Measurements from ENCODE around the gene EFS.

EFS gene

DNA sequence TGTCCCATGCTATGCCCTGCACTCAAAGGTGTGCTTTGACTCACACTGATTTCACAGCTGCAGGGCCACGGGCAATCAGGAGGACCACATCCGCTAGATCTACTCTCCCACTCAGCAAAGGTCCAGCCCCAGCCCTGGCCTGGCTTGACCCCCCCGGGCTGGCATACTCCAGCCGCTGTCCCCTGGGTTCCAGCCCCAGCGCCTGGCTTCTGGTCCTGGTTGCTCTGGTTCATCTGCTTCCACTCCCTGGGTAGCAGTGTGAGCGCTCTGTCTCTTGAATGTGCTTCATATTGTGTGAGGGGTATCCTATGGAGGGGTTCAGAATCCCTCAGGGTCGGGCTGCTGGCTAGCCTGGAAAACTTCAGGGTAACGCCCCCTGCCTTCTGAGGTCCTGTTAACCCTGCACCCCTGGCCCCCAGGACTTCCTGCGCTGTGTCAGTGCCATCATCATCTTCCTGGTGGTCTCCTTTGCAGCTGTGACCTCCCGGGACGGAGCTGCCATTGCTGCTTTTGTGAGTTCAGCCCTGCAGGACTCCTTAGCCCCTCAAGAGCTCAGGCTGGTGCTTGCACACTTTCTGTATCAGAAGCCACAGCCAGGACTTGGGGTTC lies 13.7 kb upstream of the EFS start:
- no peak for DNase-seq

- no peak for DNase-seq
These were observed 12.9 kb upstream of the EFS start for GRCh38 chr14:23377573-23378563.

DNA sequence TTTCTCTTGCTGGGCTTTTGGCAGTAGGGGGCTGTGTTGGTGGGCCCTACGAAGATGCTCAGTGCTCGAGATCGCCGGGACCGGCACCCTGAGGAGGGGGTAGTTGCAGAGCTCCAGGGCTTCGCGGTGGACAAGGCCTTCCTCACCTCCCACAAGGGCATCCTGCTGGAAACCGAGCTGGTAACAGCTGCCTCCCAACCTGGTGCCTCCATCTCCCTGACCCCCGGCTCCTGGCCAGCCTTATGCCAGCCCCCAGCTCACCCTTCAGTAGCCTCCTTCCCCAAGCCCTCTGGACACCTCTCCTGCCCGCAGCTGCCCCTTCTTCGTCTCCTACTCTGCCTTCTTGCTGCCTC lies 12.2 kb upstream of the EFS start:
- no peak for DNase-seq

DNA sequence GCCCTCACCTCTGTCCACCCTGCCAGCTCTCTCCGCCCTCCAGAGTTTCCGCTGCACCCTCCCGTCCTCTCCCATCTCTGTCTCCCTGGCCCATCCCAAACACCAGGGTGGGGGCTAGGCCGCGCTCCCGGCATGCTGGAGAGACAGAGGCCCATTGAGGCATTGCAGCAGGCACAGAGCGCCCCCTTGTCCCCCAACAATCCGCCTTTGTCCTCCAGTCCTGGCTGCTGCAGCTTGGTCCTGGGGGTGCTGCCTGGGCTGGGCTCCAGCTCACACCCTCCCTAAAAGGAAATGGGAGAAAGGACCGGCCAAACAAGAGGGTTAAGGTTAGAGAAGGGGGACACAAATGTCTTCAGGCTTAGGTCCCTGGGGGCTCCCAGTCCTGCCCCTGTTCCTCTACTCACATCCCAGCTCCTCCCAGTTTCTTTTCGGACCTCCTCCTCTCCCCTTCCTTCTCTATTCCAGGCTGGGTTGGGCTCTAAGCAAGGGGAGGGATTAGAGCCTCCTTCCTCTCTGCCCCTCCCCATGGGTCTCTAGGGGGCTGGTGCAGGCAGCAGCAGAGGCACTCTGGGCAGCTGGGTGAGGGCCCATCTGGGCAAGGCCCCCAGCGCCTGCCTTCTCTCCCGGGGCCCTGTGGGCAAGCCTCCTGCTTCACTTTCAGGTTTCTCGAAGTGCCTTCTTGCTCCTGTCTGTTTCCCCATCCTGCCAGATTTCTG lies 11.7 kb upstream of the EFS start, which contains the start of gene CMTM5:
Gene CMTM5 (plus strand): TSS at position 565 of the 716 bp plus-strand sequence. CDS start 206 bp downstream, outside the sequence.
- DNase-seq = no peak

- no peak for DNase-seq
These were observed 10.7 kb upstream of the EFS start for GRCh38 chr14:23375527-23376251.

DNA sequence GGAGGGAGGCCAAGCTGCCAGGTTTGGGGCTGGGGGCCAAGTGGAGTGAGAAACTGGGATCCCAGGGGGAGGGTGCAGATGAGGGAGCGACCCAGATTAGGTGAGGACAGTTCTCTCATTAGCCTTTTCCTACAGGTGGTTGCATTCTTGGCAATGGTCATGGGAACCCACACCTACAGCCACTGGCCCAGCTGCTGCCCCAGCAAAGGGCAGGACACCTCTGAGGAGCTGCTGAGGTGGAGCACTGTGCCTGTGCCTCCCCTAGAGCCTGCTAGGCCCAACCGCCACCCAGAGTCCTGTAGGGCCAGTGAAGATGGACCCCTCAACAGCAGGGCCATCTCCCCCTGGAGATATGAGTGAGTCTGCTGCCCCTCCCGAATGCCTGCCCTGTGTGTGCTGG lies 8.1 kb upstream of the EFS start:
- DNase-seq = no peak

DNA sequence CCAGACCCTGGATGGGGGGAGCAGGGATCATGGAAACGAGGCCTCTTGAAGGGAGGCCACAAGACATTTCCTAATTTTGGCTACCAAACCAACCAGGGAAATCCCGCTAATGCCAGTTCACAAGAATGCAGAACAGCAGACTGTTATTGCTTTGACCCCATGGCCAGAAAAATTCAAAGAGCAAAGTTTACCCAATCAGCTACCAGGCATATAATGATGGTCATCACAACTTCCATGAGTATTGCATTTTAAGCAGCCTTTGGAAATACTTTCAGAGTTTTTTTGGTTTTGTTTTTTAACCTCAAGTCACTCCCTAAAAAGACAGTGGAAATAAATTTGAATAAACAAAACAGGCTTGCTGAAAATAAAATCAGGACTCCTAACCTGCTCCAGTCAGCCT lies 7.5 kb upstream of the EFS start, which contains the start of gene IL25:
Gene IL25 (plus strand): TSS at position 301 of the 400 bp plus-strand sequence.
- DNase-seq = no peak

DNA sequence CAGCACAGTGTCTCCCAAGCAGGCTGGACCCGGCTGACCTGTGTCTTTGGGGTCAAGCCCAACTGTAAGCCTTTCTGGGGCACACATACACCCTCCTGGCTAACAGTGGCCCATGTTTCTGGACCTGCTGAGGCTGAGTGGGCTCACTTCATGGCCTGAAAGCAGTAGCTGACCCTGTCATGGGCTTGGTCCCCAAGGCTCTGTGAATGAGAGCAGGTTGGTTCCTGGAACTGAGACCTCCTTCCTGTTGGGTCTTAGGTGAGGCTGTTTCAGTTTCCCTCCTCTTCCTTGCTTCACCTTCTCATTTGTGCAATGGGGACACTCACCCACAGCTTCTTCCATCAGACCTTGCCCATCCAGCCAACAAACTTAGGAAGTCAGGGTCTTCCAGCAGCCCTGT lies 6.9 kb upstream of the EFS start:
- no peak for DNase-seq

- DNase-seq = no peak
These were observed 5.2 kb upstream of the EFS start for GRCh38 chr14:23370221-23370620.

- no peak for DNase-seq
These were observed 1.5 kb upstream of the EFS start for GRCh38 chr14:23366426-23366921.

GRCh38 chr14:23365732-23366425 lies 907 bp upstream of the EFS start:
- no peak for DNase-seq

DNA sequence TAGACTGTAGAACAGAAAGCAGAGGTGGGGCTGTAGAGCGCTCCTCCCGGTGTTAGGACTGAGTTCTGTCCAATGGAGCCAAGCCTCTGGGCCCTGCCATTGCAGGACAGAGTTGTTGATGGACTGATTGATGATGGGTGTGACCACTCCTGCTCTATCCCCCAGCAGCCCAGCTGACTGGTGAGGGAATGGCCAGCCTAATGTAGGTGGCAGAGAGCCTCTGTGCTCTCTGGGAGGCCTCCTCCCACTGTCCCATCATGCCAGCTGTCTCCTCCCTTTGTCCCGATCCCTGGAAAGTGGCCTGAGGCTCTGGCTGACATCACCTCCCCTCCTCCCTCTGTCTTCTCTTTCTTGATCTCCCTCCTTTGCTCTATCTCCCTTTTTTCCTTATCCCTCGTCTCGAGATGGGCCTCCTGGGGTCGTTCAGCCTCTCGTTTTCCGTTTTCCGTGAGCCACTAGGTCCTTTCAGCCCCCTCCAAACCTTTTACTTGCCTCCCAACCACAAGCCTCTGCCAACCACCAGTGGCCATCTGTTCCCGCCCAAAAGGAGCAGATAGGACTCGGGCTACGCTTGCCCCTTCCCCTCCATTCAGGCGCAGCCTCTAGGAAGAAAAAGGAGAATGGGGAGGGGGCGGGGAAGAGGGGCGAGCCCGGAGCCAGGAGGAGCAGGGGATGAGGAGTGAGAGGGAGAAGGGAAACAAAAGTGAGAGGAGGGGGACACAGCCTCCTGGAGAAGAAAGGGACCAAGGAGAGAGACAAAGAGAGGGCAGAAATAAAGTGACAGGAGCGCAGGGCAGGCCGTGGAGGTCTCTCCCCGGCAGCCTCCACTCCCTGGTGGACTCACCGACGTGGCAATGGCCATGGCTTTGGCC lies 572 bp downstream of the EFS start:
- no peak for DNase-seq

DNA sequence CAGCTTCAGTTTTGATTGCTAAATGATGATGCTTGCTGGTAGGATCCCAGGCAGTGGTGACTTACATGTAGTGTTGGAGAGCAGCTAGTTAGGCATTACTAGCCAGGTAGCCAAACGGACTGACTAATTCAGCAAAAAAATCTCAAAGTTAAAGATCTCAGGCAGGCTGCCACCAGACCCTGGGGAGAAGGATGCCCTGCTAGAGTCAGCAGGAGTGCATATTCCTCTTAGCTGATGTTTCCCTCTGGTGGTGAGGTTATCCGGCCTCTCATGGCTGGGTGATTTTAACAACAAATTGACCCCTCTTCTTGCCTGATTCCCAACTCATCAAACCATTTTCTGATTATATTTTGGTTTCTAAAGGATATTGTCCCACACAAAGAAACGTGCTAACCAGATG lies 2.8 kb downstream of the EFS start:
- DNase-seq = no peak

GRCh38 chr14:23361763-23362162 lies 3.2 kb downstream of the EFS start:
- no peak for DNase-seq

- no peak for DNase-seq
These were observed 3.7 kb downstream of the EFS start for GRCh38 chr14:23361320-23361719.

DNA sequence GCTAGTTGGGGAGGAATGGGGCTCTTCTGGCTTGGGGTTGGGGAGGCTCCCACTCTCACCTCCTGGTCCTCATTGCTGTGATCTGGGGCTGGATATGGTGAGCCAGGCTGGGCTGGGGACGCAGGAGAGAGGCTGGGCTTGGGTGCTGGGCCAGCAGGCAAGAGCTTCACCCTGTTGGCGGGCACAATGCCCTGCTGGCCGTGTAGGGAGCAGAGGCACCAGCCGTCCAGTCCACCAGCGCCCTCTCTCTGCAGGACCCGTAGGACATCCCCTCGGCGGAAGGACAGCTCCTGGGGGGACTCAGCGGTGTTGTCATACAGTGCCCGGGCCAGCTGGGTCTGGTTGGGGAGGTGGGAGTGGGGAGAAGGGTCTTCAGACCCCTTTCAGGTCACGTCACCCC lies 4.5 kb downstream of the EFS start:
- no peak for DNase-seq

DNA sequence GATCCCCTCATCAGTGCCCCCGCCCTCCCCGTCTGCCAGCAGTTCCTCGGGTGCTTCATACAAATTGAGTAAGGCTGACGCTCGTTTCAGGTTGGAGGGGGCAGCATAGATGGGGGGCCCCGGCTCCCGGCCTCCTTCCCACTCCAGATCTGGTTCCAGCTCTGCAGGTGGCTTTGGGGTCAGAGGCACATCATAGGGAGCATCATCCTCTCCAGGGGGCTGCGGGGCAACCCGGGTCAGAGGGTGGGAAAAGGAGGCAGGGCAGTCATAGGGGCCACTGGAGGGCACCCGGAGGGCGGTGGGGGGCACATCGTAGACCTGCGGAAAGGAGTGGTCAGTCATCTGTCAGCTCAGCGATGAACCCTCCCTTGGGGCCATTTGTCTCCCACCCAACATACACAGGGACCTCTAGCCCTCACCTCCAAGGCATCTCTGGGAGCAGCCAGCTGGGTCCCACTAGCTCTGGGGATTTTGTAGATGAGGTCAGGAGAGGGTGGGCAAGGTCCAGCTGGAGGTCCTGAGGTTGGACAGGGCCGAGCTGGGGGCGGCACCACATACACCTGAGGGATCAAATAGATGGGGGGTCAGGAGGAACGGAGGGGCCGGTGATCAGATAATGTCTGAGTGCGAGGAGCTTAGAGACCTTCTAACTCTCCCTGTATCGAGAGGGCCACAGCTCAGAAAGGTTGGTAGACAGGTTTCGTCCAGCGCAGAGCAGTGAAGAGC lies 5.1 kb downstream of the EFS start:
- no peak for DNase-seq

DNA sequence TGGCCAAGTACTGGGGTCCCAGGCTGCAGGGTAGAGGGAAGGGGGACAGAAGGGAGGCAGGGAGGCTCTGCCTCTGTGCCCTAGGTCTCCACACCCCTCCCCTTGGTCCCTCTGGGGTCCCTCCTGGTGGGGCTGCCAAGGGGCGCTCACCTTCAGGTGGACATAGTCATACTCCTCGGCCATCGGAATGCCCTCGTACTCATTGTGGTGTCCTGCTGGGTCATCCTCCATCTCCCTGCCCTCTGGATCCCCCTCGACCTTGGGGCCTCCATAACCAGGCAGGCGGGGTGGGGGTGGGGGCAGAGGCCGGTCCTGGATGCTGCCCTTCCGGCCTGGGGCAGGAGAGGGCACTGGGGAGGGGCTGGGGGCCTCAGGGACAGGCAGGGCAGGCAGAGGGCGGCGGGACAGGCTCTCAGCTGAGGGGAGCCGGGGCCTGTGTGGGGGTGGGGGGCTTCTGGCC lies 5.8 kb downstream of the EFS start:
- DNase-seq = no peak

DNA sequence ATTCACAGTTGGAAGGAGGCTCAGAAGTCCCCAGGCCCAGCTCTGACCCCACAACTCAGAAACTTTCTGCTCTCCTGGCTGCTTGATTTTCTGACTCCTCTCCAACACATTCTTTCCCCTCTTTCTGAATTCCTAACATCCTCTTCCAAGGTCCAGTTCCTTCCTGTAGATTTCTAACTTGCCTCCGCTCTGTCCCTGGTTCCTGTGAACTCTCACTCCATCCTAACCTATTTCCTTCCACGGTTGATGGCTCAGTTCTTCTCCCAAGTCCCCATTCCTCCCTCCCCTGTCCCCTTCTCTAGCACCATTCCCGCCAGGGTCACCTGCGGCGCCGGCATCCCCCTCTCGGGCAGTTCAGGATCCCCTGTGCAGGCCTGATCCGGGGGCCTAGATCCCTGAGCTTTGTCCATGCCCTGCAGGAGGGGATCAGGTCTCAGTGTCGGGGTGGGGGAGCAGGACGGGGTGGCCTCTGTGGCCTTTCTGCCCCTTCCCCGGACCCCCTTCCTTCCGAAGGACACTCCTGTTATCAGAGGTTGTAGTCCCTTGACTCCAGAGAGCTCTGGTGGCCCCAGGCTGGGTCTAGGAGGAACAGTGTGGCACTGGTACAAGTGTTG lies 6.3 kb downstream of the EFS start:
- no peak for DNase-seq

GRCh38 chr14:23358042-23358441 lies 6.9 kb downstream of the EFS start:
- DNase-seq = no peak
